Ovary (tissue), 3 donors: ENCODE measurements around the gene MICALL2.

ENCODE experiments used
- CTCF ChIP-seq, 3 donors: fragments of 450-650 bp in 2 of 3; fragments of 200-600 bp in 1 of 3; IDR thresholded peaks; one replicate each; pipeline versions ENCODE4 v1.5.1 to v1.8.0; 2016 to 2022; ENCODE audit warnings: antibody characterized with exemption in 3 of 3, mild to moderate bottlenecking in 1 of 3
- EP300 ChIP-seq: sonication (generic); formaldehyde crosslinking; IDR thresholded peaks from one replicate; pipeline ENCODE4 v1.6.1; 2017; ENCODE audit warnings: antibody characterized with exemption
- POLR2A ChIP-seq: fragments of 450-650 bp; IDR thresholded peaks from one replicate; pipeline ENCODE4 v1.6.1; 2017; ENCODE audit warnings: antibody characterized with exemption, mild to moderate bottlenecking, moderate library complexity
- donor health status: DM: no; HTN: no; CAD: no.

DNA sequence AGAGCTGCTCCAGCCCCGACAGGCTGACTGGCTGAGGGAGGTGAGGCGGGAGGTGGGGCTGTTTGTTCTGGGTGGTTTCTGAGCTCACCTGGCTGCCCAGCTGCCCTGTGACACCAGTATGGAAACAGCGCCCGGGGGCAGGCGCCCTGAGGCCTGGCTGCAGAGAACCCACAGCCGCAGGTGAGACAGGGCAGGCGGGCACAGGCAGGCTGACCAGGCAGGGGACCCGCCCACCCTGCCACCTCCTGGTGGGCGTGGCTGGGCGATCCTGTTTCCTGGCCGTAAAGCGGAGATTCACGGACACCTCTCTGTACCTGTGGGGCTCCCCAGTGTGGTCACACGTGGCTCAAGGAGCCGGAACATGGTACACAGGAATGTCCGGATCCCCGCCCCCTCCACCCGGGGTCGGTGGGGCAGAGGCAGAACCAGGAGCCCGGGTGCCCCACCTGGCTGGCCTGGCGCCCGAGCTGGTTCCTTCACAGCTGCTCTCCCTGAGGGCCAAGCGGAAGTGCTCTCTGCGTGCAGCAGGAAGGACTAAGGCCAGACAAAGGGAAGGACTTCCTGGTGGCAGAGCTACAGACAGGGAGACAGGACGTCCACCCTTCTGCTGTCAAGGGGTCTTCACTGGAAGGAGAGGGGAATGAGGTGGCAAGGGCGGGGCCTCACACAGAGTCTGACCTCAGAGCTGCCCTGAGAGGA is 3.9 kb downstream of the MICALL2 start:
- TF ChIP-seq CTCF (IDR thresholded peaks at IDR 0.05) (no peak), POLR2A (no peak), EP300 (no peak)
